ENCODE results near the gene DOK1.

DOK1 gene

DNA sequence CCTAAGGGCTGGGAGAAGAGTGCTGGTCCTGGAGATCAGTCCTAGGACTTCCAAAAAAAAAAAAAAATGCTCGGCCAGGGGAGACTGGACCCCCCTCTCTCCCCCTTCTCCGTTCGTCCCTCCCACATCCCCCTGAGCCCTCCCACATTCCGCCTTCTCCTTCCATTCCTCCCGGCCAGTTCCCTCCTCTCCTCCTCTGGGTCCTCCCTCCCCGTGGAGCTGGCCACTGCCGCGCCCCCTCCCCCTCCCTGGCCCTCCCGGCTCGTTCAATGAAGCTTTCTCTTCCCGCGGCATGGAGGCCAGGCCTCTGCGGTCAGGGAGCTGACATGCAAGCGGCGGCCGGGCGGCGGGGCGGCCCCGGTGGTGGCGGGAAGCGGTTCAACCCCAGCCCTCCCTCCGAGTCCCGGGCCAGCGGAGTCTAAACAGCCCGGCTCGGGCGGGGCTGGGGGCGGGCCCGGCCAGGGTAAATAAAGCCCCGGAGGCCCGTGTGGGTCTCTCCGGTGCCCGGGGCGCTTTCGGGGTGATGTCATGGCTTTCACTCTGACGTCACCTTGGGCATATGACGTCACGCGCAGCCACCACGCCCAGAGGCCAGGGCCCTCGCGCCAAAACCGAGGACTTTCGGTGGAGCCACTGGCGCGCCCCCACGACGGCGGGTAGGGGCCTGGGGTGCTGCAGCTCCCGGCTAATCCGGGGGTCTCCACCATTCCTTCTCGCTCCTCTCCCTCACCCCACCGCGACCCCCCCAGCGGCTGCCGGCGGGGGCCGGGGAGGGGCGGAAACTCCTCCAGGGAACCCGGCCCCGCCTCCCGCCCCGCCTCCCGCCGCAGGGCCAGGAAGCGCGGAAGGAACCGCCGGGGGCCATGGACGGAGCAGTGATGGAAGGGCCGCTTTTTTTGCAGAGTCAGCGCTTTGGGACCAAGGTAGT, at the start of gene DOK1, which contains the start of gene LOXL3:
DOK1 (plus strand) TSS at position 829 of the 928 bp plus-strand sequence; CDS start at position 864, 35 bp downstream.
LOXL3 (minus strand) TSS at position 51 of the 928 bp plus-strand sequence. CDS start 1,308 bp downstream, outside the sequence.
- Histone ChIP-seq H3K36me3 (ENCODE audit: control insufficient read depth, insufficient read depth, low read length) (no peaks in the 10 kb centered on the region), H3K27me3 (ENCODE audit: control insufficient read depth, insufficient read depth, low read length) (peaks cover 8% of the 10 kb centered on the region), H3K9ac (ENCODE audit: low read length) (peak within 1 kb of the TSS; percentile 79), H3K9me3 (ENCODE audit: control insufficient read depth, low read length) (no peaks in the 10 kb centered on the region), H3K4me3 (ENCODE audit: low read length) (peak within 1 kb of the TSS; percentile 51), H3K4me1 (ENCODE audit: control insufficient read depth, insufficient read depth, low read length) (peaks cover 36% of the 10 kb centered on the region)

DNA sequence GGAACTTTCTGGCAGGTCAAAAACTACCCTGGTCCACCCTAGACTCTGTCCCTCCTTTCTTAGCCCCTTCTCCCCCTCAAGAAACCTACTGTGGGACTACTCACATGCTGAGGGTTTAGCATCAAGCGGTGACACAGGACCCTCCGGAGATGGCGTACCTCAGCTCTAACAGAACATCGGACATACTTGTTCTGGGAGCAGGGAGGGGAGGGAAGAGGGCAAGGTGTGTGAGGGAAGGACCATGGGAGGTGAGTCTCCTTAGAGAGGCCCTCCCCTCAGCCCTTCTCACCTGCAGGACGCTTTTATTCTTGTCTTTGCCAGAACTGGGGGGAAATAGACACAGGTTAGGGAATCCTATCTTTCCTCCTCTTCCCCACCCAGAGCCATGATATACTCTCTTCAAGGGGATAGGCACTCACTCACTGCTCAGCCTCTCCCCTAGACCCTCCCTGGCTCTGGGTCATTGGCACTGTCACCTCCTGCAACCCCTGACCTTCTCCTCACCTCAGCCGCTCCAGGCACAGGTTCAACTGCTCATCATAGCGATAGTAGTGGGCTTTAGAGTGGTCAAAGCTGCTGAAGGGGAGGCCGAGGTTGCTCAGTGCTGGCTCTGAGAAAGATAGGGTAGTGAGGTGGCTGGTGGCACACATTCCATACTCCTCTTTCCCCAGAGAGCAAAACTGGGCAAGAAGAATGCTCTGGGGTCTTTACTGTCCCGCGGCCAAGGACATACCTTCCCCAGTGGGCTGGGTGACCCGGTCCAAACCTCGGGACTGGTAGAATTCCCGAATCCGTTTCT, 48.9 kb upstream of the DOK1 start:
- no peak overlapping the region for H3K4me3 ChIP-seq (ENCODE audit: low read length)
- no peak overlapping the region for H3K9ac ChIP-seq (ENCODE audit: low read length)

DNA sequence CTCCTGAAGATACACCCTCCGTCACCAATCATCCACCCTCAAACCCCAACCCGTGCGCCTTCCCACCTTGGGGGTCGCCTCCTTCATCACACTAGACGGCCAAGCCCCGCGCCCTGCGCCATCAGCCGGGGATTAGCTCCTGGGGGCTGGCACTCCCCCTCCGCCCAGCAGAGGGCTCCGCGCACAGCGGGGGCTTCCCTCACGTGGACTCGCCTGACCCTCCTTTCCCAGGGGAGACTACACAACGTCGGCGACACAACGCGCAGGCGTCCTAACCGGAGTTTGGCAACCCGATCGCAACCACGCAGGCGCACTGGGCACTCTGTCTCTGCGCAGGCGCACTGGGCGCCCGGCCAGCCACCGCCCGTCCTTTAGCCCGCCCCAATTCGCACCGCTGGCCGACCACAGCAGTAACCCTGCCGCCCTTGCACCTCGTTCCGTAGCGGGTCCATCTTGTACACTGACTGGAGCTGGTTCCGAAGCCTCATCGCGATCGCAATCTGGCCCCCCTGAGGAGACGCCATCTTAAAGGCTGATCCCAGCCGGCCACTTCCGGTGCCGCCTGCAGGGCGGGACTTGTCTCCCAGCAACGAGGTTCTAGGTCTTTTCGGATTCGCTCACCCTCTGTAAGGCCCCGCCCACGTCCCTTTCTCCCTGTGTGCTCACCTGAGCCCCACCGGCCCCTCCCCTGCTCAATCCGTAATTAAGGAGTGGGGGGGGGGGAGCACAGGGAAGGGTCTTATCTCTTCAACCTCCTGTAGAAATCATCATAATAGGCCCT, 47.2 kb upstream of the DOK1 start, which contains the start of gene PCGF1:
PCGF1 (minus strand) TSS at position 551 of the 781 bp plus-strand sequence; CDS start at position 524, 27 bp downstream.
- peaks cover 43% of the 10 kb centered on the region for H3K4me1 ChIP-seq (ENCODE audit: control insufficient read depth, insufficient read depth, low read length)
- H3K9ac ChIP-seq (ENCODE audit: low read length): peak within 1 kb of the TSS; percentile 91
- no peaks in the 10 kb centered on the region for H3K36me3 ChIP-seq (ENCODE audit: control insufficient read depth, insufficient read depth, low read length)
- no peaks in the 10 kb centered on the region for H3K9me3 ChIP-seq (ENCODE audit: control insufficient read depth, low read length)
- H3K27me3 ChIP-seq (ENCODE audit: control insufficient read depth, insufficient read depth, low read length): peaks cover 36% of the 10 kb centered on the region
- peak within 1 kb of the TSS; percentile 92 for H3K4me3 ChIP-seq (ENCODE audit: low read length)

More for the DNA sequence above, 48.9 kb upstream of the DOK1 start:
- Histone ChIP-seq H3K36me3 (ENCODE audit: control insufficient read depth, insufficient read depth, low read length) (no peaks in the 10 kb centered on the region), H3K27me3 (ENCODE audit: control insufficient read depth, insufficient read depth, low read length) (peaks cover 28% of the 10 kb centered on the region), H3K9me3 (ENCODE audit: control insufficient read depth, low read length) (no peaks in the 10 kb centered on the region), H3K4me1 (ENCODE audit: control insufficient read depth, insufficient read depth, low read length) (peaks cover 48% of the 10 kb centered on the region)

DNA sequence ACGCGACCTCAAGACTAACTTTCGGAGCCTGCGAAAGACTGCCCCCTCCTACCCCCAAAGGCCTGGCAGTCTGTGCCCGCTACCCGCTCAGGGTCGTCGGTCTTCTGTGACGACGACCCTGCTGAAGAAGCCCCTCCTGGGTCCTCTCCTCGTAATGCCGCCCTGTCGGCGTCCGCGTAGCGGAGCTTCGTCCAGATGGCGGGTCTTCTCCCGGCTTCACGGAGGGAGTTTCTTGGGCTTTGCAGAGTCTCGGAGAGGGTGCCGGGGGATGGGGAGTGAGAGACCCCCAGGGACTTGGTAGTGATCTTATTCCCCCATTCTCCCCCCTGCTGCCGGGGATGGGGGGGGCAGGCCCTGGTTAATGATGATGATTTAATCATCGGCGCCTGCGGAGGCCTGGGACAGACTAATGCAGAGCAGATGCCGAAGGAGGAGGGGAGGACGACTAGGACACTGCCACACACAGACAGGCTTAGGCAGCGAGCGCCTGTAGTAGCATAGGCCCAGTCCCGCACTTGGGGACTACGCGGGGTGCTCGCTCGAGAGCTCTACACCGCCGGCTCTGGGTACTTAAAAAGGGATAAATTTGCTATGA, 46.5 kb upstream of the DOK1 start:
- Histone ChIP-seq H3K36me3 (ENCODE audit: control insufficient read depth, insufficient read depth, low read length) (no peaks in the 10 kb centered on the region), H3K27me3 (ENCODE audit: control insufficient read depth, insufficient read depth, low read length) (peaks cover 43% of the 10 kb centered on the region), H3K4me3 (ENCODE audit: low read length) (peak overlapping the region; percentile 92), H3K4me1 (ENCODE audit: control insufficient read depth, insufficient read depth, low read length) (peaks cover 43% of the 10 kb centered on the region), H3K9ac (ENCODE audit: low read length) (peak overlapping the region; percentile 91), H3K9me3 (ENCODE audit: control insufficient read depth, low read length) (no peaks in the 10 kb centered on the region)

DNA sequence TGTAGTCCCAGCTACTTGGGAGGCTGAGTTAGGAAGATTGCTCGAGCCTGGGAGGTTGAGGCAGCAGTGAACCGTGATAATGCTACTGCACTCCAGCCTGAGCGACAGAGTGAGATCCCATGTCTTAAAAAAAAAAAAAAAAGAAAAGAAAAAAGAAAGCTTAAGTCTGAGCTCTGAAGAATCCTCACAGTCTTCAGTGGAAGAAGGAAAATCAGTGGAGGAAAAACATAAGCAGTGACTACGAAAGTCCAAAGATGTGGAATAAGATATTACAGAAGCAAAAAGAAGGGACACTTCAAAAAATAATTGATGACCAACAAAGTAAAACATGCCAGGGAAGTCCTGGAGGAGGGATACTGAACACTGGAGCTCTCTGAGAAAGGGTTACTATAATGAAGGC, 44.2 kb upstream of the DOK1 start:
- H3K4me3 ChIP-seq (ENCODE audit: low read length): no peak overlapping the region
- H3K9me3 ChIP-seq (ENCODE audit: control insufficient read depth, low read length): no peaks in the 10 kb centered on the region
- no peak overlapping the region for H3K9ac ChIP-seq (ENCODE audit: low read length)
- H3K4me1 ChIP-seq (ENCODE audit: control insufficient read depth, insufficient read depth, low read length): peaks cover 36% of the 10 kb centered on the region
- H3K27me3 ChIP-seq (ENCODE audit: control insufficient read depth, insufficient read depth, low read length): peaks cover 66% of the 10 kb centered on the region
- no peaks in the 10 kb centered on the region for H3K36me3 ChIP-seq (ENCODE audit: control insufficient read depth, insufficient read depth, low read length)

DNA sequence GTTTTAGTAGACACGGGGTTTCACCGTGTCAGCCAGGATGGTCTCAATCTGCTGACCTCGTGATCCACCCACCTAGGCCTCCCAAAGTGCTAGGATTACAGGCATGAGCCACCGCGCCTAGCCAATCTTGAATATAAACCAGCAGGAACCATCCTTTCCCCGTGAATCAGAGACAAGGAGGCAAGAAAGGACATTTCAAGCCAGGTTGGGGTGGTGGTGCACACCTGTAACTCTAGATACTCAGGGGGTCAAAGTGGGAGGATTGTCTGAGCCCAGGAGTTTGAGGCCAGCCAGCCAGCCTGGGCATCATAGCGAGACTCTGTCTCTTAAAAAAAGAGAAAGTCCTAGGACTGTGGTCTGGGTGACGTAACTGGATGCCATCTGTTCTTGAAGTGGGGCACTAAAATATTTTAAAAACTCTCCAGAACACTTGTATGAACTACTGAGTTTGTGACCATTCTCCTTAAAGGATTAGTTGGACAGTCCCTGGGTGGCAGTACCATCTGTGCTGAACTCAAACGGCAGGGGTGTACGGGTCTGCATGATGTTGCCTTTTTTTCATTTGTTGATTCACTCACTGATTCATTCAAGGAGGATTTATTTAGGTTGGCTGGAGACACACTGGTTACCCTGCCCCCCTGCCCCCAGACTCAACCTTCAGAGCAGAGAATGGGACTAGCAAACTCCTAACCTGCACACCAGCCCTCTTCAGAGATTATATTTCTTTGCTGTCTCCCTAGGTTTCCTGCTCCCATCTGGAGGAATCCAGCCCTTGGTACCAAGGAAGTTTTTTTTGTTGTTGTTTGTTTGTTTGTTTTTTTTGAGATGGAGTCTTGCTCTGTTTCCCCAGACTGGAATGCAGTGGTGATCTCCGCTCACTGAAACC, 43.2 kb upstream of the DOK1 start:
- H3K27me3 ChIP-seq (ENCODE audit: control insufficient read depth, insufficient read depth, low read length): peaks cover 76% of the 10 kb centered on the region
- no peak overlapping the region for H3K9ac ChIP-seq (ENCODE audit: low read length)

DNA sequence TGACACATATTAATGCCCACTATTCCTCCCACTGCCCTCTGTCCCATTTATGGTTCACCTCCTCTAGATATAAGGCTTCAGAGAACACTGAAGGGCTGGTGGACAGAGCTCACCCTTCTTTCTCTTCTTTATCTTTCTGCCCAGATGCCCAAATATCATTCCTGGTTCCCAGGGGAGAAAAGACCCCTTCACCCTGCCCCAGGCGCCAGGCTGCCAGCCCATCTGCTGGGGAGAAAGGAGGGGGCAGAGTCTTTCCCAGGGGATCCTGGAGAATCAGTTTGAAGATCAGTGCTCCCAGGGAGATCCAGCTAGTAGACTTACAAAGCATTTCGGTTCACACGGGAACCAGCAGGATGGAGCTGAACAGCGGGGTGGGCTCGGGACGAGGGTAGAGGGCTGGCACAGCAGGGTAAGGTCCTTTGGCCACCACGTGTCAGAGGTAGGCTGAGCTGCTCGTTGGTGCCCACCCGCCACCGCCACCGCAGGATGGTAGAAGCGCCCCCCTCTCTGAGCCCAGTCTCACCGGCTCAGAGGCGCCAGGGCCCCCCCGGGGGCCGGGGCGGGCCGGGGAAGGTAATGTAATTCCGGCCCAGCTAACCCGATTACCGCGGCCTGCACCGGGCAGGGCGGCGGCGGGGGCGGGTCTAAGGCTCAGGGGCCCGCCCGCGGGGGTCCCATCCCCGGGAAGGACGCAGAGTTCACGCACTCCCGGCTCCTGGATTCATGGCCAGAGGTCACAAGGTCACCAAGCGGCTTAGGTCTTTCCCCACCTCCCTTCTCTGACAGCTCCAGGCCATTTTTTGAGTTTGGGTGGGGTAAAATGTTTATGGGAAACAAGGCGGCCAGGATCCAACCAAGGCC, 41.5 kb upstream of the DOK1 start:
- H3K4me1 ChIP-seq (ENCODE audit: control insufficient read depth, insufficient read depth, low read length): peaks cover 27% of the 10 kb centered on the region
- H3K4me3 ChIP-seq (ENCODE audit: low read length): no peak overlapping the region
- H3K9me3 ChIP-seq (ENCODE audit: control insufficient read depth, low read length): no peaks in the 10 kb centered on the region
- peaks cover 89% of the 10 kb centered on the region for H3K27me3 ChIP-seq (ENCODE audit: control insufficient read depth, insufficient read depth, low read length)
- no peaks in the 10 kb centered on the region for H3K36me3 ChIP-seq (ENCODE audit: control insufficient read depth, insufficient read depth, low read length)
- H3K9ac ChIP-seq (ENCODE audit: low read length): no peak overlapping the region

More for the DNA sequence above, 43.2 kb upstream of the DOK1 start:
- no peaks in the 10 kb centered on the region for H3K9me3 ChIP-seq (ENCODE audit: control insufficient read depth, low read length)
- H3K4me3 ChIP-seq (ENCODE audit: low read length): no peak overlapping the region
- peaks cover 31% of the 10 kb centered on the region for H3K4me1 ChIP-seq (ENCODE audit: control insufficient read depth, insufficient read depth, low read length)
- H3K36me3 ChIP-seq (ENCODE audit: control insufficient read depth, insufficient read depth, low read length): no peaks in the 10 kb centered on the region

DNA sequence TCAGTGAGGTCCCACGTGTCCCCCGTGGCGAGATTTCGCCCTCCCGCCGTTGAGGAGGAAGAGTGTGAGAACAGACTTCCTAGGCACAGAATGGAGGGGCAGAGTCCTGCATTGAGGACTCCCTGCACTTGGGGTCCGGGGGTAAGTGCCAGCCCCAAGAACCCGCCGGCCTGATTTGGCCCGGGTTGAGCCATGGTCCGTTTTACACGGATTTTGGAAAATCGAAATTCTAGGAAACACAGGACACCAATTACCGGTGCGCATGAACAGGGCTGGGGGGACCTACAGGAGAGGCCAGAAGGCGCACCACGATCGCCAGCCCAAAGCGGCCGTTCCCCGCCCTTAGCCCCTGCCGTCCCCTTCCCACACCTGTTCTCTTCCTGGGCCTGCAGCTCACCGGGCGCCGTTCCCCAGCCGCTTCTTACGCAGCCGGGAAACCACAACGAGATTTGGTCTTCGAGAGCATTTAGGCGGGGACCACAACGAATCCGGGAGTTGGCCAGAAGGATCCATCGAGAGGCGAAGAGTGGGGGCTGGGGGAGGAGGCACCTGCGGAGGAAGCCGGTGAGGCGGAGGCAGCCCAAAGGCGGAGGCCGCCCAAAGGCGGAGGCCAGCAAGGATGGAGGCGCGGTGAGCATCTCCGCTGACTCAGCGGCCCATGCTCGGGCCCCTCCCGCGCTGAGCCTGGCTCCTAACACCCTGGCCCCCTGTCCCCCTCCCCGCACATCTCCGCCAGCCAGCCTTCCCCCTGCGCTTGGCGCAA, 40.7 kb upstream of the DOK1 start:
- Histone ChIP-seq H3K4me3 (ENCODE audit: low read length) (no peak overlapping the region), H3K9ac (ENCODE audit: low read length) (no peak overlapping the region), H3K9me3 (ENCODE audit: control insufficient read depth, low read length) (no peaks in the 10 kb centered on the region), H3K27me3 (ENCODE audit: control insufficient read depth, insufficient read depth, low read length) (peaks cover 91% of the 10 kb centered on the region), H3K4me1 (ENCODE audit: control insufficient read depth, insufficient read depth, low read length) (peaks cover 21% of the 10 kb centered on the region), H3K36me3 (ENCODE audit: control insufficient read depth, insufficient read depth, low read length) (no peaks in the 10 kb centered on the region)

DNA sequence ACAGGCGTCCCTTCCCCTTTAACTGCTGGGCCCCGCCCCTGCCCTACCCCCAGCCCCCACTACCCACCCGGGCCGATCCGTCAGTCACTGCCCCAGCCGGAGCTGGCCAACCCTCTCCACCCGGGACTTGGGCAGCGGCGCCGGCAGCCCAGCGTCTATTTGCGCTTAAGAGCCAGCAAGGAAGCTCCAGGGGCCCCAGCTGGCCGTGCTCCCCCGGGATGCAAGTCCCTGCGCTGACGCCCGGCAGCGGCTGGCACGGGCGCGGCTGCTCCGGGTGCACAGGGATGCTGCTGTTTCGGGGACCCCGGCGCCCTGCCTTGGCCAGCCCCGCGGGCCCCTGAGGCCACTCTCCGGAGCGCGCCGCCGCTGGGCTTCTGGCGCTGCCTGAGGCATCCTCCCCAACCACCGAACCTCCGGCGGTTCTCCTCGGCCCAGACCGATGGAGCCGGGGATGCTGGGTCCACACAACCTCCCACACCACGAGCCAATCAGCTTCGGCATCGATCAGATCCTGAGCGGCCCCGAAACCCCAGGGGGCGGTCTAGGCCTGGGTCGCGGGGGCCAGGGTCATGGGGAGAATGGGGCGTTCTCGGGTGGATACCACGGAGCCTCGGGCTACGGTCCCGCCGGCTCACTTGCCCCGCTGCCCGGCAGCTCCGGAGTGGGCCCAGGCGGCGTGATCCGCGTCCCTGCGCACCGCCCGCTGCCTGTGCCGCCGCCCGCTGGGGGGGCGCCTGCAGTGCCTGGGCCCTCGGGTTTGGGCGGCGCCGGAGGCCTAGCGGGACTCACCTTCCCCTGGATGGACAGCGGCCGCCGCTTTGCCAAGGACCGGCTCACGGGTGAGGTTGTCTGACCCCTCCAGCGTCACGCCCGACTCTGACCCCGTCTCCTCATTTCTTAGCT, 39.9 kb upstream of the DOK1 start, which contains the start of gene TLX2:
TLX2 (plus strand) TSS at position 83 of the 903 bp plus-strand sequence; CDS start at position 440, 357 bp downstream.
- Histone ChIP-seq H3K4me1 (ENCODE audit: control insufficient read depth, insufficient read depth, low read length) (peaks cover 21% of the 10 kb centered on the region), H3K36me3 (ENCODE audit: control insufficient read depth, insufficient read depth, low read length) (no peaks in the 10 kb centered on the region), H3K9me3 (ENCODE audit: control insufficient read depth, low read length) (no peaks in the 10 kb centered on the region), H3K4me3 (ENCODE audit: low read length) (no peak within 1 kb of the TSS), H3K27me3 (ENCODE audit: control insufficient read depth, insufficient read depth, low read length) (peaks cover 95% of the 10 kb centered on the region), H3K9ac (ENCODE audit: low read length) (no peak within 1 kb of the TSS)

Measured in mucosa of stomach (tissue), 1 donor.